Ovary (tissue), 3 donors: ENCODE data around the gene NAGS.

Experiments used
- CTCF ChIP-seq, 3 donors: fragments of 450-650 bp in 2 of 3; fragments of 200-600 bp in 1 of 3; IDR thresholded peaks; one replicate each; pipeline versions ENCODE4 v1.5.1 to v1.8.0; 2016 to 2022; ENCODE audit warnings: antibody characterized with exemption in 3 of 3, mild to moderate bottlenecking in 1 of 3
- EP300 ChIP-seq: sonication (generic); formaldehyde crosslinking; IDR thresholded peaks from one replicate; pipeline ENCODE4 v1.6.1; 2017; ENCODE audit warnings: antibody characterized with exemption
- POLR2A ChIP-seq: fragments of 450-650 bp; IDR thresholded peaks from one replicate; pipeline ENCODE4 v1.6.1; 2017; ENCODE audit warnings: antibody characterized with exemption, mild to moderate bottlenecking, moderate library complexity
- donor health status: DM: no; HTN: no; CAD: no.

GRCh38 chr17:43979671-43980070 lies 24.8 kb upstream of the NAGS start:
- TF ChIP-seq CTCF (IDR thresholded peaks at IDR 0.05) (no peak), POLR2A (no peak), EP300 (no peak)
